Astrocyte (in vitro differentiated cells and primary cell): ENCODE measurements around the gene DNAJC22.

Experiments used
- EZH2 ChIP-seq: IDR thresholded peaks from 2 replicates; pipeline ENCODE4 v1.6.1; 2012; ENCODE audit warnings: mild to moderate bottlenecking, low read length, inconsistent platforms; ENCODE audit not compliant: insufficient read depth
- TF ChIP-seq, protein P1 (sequence below): IDR thresholded peaks from 2 replicates; pipeline ENCODE4 v1.5.1; 2011; ENCODE audit warnings: low read depth, mild to moderate bottlenecking, inconsistent platforms, low read length, moderate library complexity; ENCODE audit not compliant: insufficient read depth

- TF ChIP-seq EZH2 = no peak
- TF ChIP-seq, protein P1, sequence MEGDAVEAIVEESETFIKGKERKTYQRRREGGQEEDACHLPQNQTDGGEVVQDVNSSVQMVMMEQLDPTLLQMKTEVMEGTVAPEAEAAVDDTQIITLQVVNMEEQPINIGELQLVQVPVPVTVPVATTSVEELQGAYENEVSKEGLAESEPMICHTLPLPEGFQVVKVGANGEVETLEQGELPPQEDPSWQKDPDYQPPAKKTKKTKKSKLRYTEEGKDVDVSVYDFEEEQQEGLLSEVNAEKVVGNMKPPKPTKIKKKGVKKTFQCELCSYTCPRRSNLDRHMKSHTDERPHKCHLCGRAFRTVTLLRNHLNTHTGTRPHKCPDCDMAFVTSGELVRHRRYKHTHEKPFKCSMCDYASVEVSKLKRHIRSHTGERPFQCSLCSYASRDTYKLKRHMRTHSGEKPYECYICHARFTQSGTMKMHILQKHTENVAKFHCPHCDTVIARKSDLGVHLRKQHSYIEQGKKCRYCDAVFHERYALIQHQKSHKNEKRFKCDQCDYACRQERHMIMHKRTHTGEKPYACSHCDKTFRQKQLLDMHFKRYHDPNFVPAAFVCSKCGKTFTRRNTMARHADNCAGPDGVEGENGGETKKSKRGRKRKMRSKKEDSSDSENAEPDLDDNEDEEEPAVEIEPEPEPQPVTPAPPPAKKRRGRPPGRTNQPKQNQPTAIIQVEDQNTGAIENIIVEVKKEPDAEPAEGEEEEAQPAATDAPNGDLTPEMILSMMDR = no peak
Observed at GRCh38 chr12:49340971-49341776, 5.5 kb upstream of the DNAJC22 start.
